Measurements from ENCODE around the gene WDR75.

Gene WDR75

DNA sequence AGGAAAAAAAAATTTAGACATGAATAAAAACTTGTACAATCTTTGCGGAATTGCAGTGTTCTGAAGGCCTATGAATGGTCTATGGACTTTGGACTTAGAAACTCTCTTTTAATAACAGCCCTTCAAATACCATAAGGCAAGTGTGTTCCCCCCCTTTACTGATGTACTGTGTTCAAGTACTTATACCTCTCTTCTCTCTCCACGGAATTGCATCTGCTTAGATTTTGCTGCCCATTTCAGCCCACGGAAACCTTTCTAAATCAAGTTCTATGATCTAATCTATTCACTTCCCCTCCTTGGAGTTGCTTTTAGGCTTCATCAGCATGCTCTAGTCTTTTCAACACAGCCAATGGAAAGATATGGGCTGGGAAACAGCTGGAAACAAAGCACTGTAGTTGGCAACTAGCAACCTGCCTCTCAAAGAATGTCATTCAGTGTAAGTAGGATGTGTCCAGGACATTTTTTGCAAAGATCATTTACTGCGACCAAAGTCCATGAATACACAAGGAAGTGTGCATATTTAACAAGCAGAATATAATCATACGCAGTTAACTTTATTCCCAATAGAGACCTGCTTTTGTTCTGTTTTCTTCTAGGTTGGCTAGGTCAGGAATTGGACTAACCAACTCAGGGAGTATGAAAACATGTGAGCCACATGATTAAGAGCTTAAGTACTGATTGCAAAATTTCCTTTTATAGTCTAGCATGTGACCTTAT lies 81.3 kb downstream of the WDR75 start:
- intact Hi-C loops (cut with DNase I) = no loop called here
- DNase-seq = no peak

DNA sequence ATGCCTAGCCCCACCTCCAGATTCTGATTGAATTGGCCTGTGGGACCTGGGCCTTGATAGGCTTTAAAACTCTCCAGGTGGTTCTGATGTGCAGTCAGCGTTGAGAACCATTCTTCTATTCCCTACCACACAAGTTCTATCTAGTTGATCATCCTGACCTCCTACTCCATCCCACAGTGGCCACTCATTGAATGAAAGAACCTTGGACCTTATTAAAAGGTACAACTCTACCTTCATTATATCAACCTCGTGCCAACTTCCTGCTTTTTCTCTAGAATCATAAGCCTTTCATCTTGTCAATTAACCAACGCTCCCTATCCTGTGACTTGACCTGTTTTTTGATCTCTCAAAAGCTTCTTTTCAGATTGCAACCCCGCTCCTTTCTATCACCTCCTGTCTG lies 83.5 kb downstream of the WDR75 start:
- intact Hi-C loops (cut with DNase I) = no loop called here
- DNase-seq = no peak
